GM12801 (cell line): Measurements from ENCODE around the gene NUP85.
A peak's percentile ranks its signal among the peaks of the same experiment; 100 is the strongest.

Experiments
- CTCF ChIP-seq: IDR thresholded peaks from one replicate; pipeline ENCODE4 v1.5.1; 2011; ENCODE audit warnings: control low read depth; ENCODE audit not compliant: insufficient read length; ENCODE audit errors: extremely low read depth

Gene NUP85

GRCh38 chr17:75231741-75232464, 26.4 kb downstream of the NUP85 start:
- no peak for TF ChIP-seq CTCF

- no peak for TF ChIP-seq CTCF
Observed at GRCh38 chr17:75232786-75233185, 27.3 kb downstream of the NUP85 start.

GRCh38 chr17:75237100-75238014, 31.9 kb downstream of the NUP85 start:
- TF ChIP-seq CTCF: no peak

- TF ChIP-seq CTCF: no peak
Observed at GRCh38 chr17:75238020-75238580, 32.6 kb downstream of the NUP85 start.

- TF ChIP-seq CTCF: peak; percentile 23
Observed at GRCh38 chr17:75238684-75239191, 33.3 kb downstream of the NUP85 start.

- TF ChIP-seq CTCF: no peak
Observed at GRCh38 chr17:75239214-75239613, 33.7 kb downstream of the NUP85 start.

- no peak for TF ChIP-seq CTCF
Observed at GRCh38 chr17:75239778-75240393, 34.4 kb downstream of the NUP85 start.
